HG02571 (cell line): ENCODE measurements around the gene S100A14.

Experiments used
- ATAC-seq: cut with Tn5 transposase; IDR thresholded peaks from one replicate; pipeline ENCODE4 v1.9.1; 2021; ENCODE audit warnings: mild to moderate bottlenecking, moderate library complexity; ENCODE audit not compliant: unreplicated experiment

The S100A14 gene

GRCh38 chr1:153566414-153567371, 49.4 kb downstream of the S100A14 start:
- ATAC-seq, result no peak

GRCh38 chr1:153565529-153566374, 50.4 kb downstream of the S100A14 start, which contains the start of gene S100A2:
TSS of gene S100A2 (minus strand) at chr1:153565844. CDS start at chr1:153563877, 1,967 bp downstream.
- ATAC-seq, result no peak
